T-helper 2 cell (primary cell): Measurements from ENCODE around the gene NCAM1.

ENCODE experiments used
- DNase-seq, 5 experiments: peaks; one replicate each; pipeline versions ENCODE4 v3.0.0 to v3.0.0-alpha.2; 2012 to 2022

The NCAM1 gene

DNA sequence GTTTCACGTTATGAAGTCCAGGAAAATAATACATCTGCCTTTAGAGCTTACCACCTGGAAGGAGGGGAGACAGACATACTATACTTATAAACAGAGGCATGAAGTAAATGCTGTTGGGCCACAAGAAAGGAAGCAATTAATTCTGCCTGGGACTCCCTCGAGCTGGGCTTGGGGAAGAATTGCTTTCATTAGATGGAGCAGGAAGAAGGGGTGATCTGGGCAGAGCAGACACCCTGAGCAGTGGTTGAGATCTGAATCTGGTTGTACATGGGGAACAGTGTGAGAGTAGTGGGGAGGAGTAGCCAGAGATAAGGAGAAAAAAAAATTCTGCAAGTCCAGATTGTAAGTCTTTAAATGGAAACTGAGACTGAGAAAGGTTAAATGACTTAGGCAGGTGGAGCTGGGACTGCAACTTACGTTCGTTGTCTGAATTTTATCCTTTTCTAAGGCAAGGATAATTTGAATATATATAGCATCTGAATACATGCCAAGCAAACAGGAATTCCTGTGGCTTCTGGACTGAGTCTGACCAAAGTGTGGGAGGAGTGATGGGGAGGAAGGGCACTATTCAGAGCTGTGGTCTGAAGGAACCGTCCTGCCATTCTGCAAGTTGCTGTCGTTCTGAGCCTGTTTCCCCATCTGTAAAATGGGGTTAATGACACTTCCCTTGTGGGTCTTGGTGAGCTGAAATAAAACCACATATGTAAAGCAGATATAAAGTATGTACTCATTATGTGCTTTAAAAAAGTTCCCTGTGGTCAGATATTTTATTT lies 7.9 kb downstream of the NCAM1 start:
- DNase-seq: no peak

DNA sequence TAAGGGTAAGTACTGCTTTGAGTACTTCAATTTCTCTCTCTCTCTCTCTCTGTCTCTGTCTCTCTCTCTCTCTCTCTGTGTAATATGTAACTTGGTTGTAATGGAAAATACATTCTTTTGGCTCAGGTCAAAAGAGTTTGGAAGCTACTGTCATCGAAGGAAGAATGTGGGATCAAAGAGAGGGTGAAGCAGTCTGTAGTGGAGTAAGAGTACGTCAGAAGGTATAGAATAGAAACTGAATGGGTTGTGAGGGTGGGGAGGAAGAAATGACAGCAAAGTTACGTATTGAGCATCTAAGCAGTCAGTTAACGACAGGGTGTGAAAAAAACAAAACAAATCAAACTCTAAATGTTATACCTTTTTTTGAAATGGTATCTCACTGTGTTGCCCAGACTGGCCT lies 10.0 kb downstream of the NCAM1 start:
- no peak for DNase-seq

DNA sequence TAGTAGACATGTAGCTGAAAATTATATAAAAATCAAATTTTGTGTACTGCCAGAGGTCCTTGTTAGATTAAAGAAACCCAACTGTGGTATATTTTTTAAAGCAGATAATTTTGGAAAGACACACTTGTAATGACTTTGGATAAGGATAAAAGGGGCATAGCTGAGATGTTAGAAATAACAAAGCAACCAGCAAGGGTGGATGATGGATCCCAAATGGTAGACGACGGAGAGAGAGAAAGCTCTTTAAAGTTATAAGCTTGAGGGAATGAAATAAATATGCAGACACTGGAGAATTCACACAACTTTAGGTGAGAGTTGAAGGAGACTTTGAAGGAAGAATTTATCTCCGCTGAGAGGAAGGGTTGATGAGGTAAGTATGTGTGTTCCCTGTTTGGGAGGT lies 10.6 kb downstream of the NCAM1 start:
- no peak for DNase-seq

DNA sequence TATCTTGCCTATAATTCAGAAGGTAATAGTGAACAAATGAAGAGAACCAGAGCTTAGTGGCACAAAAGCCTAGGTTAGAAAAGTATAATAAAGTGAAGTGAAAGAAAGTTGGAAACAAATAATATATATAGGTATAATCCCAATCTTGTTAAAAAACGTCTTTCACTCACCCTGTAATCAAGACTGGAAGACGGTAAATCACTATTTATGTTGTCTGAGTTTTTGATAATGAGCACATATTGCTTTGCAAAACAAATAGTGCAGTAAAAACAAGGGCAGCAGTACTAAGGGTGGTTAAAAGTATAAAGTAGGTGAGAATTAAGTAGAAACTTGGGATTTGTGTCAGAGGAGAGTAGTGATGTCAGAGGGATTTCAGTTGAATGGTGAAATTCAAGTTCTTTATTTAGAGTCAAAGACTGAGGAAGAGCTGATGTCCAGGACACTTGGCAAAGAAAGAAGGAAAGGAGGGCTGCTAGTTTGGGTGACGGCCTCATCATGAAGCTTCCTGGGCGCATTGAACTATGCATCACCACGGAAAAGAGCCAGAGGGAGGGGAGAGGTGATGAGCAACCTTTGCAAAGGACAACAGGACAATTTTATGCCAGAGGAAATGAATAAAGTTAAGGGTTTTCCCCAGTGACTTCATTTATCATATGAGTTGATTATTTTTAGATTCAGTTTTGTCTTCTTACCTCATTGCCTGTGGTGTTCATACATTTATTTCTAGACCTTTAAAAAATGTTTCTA lies 11.4 kb downstream of the NCAM1 start:
- DNase-seq: no peak

DNA sequence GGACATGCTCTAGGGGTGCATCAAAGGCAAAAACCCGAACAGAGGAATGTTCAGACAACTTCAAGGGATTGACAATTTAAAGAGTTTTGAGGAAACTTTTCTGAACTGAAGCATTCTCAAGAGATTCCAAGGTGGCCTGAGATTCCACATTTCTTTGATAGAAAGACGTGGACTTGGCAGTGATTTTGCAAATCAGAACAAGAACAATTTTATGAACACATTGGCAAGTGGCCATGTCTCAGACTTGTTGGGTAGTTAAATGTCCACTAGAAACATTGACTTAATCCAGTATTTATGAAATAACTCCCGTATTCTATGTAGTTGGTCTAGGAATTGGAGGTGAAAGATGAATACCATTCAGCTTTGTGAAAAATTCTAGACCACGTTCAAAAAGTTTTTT lies 13.8 kb downstream of the NCAM1 start:
- no peak for DNase-seq

DNA sequence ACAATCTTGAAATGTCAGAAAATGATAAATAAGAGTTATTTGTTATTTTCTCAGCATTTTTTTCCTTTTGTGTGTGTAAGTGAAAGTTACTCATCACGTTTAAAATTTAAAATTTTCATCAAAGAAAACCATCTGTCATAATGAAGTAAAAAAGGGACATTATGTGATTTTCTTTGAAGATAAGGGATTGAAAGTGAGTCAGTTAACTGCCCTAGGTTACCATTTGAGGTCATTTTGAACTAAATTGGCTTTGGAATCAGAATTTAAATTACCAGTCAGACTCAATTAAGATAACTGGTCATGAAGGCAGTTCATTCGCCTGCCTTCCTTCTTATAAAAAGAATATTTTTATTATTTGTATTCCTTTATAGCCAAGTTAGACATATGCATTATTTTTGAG lies 14.3 kb downstream of the NCAM1 start:
- no peak for DNase-seq

DNA sequence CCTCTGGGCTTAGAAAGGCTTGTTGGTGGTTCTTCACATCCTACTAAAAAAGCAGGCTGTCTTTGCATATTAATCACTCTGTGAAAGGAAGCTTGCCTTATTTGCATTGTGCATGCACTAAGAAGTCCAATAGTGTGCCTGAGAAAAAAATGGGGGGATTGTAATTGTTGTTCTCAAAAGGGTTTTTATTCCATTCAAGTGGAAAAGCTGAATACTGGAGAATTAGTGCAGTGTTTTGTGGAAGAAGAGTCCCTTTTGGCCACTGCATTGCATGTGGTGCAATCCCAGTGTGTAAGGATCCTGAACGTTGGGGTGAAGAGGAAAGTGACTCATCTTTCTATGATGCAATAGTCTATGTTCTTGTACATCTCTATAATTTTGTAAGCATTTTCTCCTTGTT lies 16.5 kb downstream of the NCAM1 start:
- no peak for DNase-seq

DNA sequence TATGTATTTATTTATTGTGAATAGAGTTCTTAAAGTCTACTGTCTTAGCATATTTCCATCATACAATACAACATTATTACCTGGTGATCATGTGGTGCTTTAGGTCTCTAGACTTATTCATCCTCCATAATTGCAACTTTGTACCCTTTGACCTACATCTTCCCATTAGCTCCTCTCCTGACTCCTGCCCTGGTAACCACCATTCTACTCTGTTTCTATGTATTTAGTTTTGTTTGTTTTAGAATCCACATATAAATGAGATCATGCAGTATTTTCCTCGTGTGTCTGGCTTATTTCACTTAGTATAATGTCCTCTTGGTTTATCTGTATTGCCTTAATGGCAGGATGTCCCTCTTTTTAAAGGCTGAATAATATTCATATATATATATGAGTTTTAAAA lies 22.7 kb downstream of the NCAM1 start:
- no peak for DNase-seq

DNA sequence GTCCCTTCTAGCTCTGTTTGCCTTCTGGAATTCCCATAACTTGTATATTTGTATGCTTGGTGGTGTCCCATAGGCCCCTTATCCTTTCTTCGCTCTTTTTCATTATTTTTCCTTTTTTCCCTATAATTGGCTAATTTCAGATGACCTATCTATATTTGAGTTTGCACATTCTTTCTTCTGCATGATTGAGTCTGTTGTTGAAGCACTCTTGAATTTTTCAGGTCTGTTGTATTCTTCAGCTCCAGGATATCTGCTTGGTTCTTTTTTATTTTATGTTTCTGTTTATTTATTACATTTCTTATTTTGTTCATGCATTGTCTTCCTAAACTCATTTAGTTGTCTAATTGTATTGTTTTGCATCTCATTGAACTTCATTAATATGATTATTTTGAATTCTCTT lies 28.0 kb downstream of the NCAM1 start:
- DNase-seq: no peak

DNA sequence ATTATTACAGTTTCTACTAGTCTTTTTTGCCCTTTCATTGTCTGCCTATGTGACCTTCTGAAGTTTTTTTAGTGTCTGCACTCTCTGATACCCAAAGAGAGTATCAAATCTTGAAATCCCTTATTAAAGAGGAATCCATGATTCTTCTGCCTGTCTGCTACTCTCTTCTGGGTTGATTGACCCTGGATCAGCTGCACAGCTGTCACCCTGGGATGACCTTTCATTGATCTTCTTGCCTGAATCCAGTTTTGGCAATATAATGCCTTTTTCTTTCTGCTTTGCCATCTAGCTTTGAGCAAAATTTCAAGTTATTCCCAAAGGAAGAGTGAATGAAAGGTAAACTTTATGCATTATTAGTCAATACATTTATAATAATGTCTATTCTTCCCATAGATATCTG lies 32.6 kb downstream of the NCAM1 start:
- no peak for DNase-seq

DNA sequence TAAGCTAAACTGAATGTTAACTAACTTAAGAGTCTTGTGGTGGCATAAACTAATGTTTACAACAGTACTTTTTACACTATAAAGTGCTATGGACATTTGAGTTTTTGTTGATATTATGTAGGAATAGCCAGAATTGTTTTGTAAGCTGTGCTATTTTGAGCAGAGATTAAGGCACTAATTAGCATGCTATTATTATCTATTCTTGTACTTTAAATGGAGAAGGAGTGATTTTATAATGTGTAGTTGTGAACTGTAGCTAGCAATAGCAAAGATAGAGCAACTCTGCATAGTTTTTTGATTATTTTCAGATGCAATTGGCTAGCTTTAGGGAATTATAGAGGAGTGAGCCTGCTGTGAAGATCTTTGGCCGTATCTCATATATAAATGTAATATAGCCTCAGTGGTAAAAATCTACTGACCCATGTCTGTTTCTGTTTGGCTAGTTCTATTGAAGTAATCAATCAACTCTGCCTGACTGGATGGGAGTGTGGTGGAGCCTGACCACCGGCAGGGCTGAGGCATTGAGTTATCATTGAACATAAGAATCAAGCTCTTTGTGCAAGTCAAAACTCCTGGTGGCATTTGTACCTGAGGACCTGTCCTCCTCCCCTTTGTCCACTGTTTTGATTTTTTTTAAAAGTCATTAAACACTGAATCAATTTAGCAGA lies 34.3 kb downstream of the NCAM1 start:
- DNase-seq: no peak

DNA sequence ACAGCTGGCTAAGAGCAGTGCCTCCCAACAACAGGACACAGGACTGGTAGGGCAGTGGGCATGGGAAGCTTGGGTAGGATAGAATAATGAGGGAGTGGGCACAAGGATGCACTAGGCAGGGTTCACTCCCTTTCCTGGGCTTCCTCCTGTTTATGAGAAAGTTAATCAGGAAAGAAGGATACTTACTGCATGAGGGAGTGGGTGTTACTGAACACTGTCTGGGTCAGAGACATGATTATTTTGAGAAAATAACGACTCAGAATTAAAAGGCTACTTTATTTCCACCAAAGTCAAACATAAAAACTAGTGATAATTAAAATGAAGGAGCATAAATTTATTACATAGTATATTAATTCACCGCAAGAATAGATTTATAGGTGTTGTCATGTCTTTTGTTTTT lies 35.8 kb downstream of the NCAM1 start:
- no peak for DNase-seq

DNA sequence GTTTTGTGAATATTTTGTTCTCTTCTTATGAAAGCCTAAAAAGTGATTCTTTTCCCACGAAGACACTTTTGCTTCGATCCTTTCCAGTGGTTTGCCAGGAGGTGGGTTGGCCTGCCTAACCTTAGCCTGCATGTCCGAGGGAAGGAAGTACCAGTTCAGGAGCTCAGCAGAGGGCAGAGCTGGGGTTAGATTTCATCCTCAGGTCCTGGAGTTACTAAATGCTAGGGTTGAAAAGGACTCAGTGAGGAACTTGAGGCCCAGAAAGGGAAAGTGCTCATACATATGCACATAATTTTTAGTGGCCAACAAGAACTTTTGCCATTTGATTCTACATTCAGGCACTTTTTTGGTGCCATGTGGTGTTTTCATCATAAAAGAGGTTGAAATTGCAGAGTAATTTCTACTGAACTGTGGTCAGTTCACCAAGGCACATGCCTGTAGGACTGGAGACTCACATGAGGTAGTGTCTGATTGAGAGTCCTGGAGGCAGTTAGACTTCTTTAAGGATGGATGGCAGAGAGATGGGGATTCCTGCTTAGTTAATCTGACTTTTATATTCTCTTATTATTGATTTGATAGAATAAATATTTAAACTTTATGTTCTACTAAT lies 36.7 kb downstream of the NCAM1 start:
- DNase-seq: no peak

DNA sequence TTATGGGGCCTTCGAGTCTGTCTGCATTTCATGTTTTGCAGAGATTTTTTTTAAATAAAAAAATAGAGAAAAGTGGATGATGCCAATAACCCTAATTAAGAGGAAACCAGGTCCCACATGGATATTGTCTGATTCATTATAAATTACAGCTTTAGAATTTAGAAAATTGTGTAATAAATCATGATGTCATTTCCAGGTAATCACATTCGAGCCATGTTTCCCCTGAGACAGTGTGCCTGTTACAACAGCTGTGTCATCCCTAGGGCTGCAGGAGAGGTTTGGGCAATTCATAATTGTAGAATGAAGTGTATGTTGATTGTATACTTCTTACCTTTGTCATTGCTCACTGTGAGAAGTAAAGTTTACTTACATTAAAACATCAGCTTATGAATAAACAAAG lies 38.3 kb downstream of the NCAM1 start:
- DNase-seq: no peak

DNA sequence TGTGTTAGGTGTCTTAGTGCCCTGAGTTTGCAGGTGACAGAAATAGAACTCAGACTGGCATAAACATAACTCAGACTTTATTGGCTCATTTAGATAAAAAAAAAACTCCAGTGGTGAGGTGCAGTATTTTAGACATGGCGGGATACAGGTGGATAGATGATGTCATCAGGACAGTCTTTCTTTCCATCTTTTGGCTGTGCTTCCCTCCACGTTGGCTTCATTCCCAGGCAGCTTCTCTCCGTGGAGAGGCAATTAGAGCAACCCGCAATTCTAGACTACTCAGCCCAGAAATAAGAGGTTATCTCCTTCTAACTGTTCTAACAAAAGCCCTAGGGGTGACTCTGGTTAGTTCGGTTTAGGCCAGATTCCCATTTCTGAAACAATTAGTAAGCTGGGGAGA lies 40.5 kb downstream of the NCAM1 start:
- DNase-seq: no peak

DNA sequence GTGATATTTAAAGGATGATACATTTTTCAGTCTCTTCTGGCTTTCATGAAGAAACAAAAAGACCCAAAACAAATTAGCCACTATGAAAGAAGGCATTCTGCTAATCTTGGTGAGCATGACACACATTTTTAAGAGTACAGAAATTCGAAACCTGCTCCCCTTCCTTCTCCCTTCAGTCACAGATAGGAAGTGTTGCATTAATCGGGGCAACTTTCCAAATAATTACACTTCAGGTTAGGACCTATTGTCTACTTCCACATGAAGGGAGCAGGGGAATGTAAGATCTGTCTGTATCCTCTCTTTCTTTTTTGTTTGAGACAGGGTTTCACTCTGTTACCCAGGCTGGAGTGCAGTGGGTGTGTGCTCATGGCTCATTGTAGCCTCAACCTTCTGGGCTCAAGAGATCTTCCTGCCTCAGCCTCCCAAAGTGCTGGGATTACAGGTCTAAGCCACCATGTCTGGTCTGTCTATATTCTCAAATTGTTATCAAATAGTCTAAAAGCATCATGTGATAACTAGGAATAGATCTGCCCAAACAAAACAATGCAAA lies 45.8 kb downstream of the NCAM1 start:
- no peak for DNase-seq

DNA sequence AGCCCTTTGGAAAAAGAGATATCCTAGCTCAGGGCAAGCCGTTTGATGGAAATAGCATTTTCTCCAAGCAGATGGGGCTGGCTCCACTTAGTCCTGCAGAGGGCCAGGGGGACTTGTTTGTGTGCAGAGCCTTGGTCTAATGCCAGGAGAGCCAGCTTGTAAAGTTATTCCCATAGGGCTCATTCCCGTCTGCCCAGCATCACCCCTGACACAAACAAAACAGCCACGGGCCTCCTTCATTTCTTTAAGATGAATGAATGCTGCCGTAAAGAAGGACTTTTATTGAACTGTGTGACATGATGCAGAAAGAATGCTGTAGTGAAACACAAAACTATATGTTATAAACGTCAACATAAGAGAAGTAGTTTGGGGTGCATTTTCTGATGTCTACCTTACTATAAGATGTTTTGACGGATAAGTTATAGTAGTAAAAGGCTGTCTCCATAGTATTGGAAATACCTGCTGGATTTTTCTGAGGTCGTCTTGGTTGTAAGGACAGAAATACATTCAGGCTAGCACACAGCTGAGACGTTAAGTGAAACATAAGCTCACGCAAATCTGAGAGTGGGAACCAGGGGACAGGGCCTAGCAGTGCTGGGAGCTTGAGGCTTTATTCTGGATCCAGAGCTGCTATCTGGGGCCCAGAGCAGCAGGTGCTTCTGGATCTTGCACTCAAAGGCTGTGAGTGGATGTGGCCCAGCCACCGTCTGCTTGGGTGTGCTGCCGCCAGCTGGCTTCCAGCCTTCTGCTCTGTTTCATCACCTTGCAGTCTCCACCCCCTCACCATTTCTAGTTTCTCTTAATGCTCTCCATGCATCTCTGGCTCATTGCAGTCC lies 53.3 kb downstream of the NCAM1 start:
- DNase-seq: no peak

DNA sequence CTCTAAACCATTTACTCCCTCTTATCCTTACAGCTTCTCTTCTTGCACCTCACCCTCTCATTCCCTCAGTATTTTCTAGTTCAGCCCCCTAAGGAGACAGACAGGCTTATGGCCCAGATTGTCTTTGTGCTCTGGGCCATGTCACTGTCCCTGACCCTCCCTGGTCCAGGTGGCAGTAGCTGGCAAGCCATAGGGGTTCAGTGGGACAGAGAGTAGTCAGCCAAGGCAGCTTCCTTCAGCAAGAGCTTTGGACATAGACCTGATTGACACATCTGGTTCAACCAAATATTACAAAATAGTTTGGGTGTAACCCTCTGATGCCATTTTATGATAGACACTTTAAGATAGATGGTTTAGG lies 53.9 kb downstream of the NCAM1 start:
- DNase-seq: no peak

DNA sequence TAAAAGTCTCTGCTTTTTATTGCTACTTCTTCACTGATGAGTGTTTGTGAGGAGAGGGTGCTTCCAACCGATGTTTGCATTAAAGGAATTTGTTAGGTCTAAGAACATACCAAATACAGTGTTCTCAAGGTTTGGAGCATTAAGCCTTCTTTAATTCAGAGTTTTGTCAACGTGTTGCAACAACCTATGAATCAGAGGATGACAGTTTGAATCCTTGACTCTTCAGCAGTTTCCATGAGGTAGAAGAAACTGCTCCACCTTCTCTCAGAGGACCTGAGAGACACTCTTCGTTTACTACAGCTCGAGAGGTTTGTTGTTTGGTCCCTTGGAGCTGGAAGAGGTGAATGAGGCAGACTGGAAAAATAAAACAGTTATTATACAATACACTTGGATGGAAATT lies 55.7 kb downstream of the NCAM1 start:
- DNase-seq: no peak

DNA sequence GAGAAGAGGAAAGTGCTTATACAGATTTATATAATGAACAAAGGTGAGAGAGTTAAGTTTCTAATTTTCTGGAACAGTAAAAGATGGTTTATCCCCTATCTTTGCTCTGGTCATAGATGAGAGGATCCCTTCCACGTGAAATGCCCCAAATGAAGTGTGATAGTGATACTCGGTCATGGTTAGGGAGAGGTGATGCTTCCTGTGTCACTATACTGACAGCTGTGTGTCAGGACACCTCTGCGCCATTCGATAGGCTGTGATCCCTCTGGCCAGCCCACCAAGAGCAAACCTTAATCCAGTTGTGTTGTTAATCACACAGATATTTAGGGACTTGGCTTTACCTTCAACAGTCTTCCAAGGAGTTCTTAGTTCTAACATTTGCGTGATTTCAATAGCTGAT lies 57.7 kb downstream of the NCAM1 start:
- no peak for DNase-seq

DNA sequence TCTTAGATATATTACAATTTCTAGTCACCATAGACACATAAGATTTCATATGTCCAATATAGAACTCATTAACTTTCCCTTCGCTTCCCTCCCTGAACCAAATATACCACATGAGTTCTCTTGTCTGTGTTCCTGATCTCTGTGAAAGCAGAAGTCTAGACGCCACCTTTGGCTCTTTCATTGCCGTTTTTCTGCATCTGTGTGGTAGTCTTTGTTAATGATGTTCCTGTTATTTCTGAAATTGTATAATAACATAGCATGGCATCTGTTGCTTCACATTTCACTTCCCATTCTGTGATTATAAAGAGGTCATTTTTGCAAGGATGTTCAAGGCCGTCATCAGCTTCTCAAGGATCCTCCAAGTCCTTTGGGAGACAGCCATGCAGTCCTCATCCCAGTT lies 58.5 kb downstream of the NCAM1 start:
- DNase-seq: no peak

DNA sequence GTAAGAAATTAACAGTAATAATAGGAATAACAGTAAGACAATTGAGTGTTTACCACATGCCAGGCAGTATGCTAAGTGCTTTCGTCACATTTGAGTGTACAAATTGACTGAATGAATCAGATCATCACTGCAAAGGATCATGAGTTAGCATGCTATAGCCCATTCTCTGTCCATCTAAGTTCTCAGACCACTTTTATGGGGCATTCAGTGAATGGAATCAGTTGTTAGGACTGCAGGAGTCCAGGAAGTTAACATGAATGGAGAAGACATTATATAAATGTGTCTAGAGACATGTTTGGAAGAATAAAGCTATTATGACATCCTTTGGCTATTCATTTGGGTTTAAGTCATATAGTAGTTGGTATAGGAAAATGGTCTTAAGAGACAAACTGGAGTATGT lies 59.9 kb downstream of the NCAM1 start:
- no peak for DNase-seq
